GM23338 (cell line): ENCODE measurements around the gene ANP32D. TPM values are rescaled to one million over a fixed set of nuclear protein-coding genes. Genes with fewer than 3 reads are reported as not detected.

ENCODE experiments used
- ATAC-seq: fragments of 200-7000 bp; cut with Tn5 transposase; 3 replicates; pipeline ENCODE4 v1.9.1; 2020
- DNase-seq: peaks from one replicate; pipeline ENCODE4 v3.0.0-alpha.2; 2015; ENCODE audit warnings: low spot score
- H2AFZ ChIP-seq: fragments of 200-600 bp; sonication (generic); 2 replicates; pipeline ENCODE4 v1.8.0; 2016; ENCODE audit warnings: antibody characterized with exemption, mild to moderate bottlenecking, moderate library complexity
- H3F3A ChIP-seq: fragments of 200-600 bp; sonication (generic); replicated peaks from 2 replicates; pipeline ENCODE4 v1.8.0; 2017; ENCODE audit warnings: antibody characterized with exemption, mixed run types, low read depth
- H3K27ac ChIP-seq: fragments of 200-600 bp; sonication (generic); 2 replicates; pipeline ENCODE4 v1.6.1; 2016; ENCODE audit warnings: low read depth
- H3K27me3 ChIP-seq: fragments of 200-600 bp; sonication (generic); 2 replicates; pipeline ENCODE4 v1.8.0; 2016; ENCODE audit warnings: mild to moderate bottlenecking, mixed run types, moderate library complexity; ENCODE audit not compliant: insufficient read depth
- H3K36me3 ChIP-seq: fragments of 200-600 bp; sonication (generic); 2 replicates; pipeline ENCODE4 v1.8.0; 2016; ENCODE audit warnings: mild to moderate bottlenecking; ENCODE audit not compliant: insufficient read depth
- H3K4me1 ChIP-seq: fragments of 200-600 bp; sonication (generic); 2 replicates; pipeline ENCODE4 v1.8.0; 2016; ENCODE audit warnings: mild to moderate bottlenecking, moderate library complexity; ENCODE audit not compliant: insufficient read depth
- H3K4me2 ChIP-seq: fragments of 200-600 bp; sonication (generic); 2 replicates; pipeline ENCODE4 v1.7.1; 2017; ENCODE audit warnings: mixed run types
- H3K4me3 ChIP-seq: fragments of 200-600 bp; sonication (generic); 2 replicates; pipeline ENCODE4 v1.6.1; 2016; ENCODE audit warnings: mixed run types
- H3K79me2 ChIP-seq: fragments of 200-600 bp; sonication (generic); replicated peaks from 2 replicates; pipeline ENCODE4 v1.8.0; 2017; ENCODE audit warnings: mild to moderate bottlenecking; ENCODE audit not compliant: insufficient read depth
- H3K9me2 ChIP-seq: fragments of 200-600 bp; sonication (generic); 2 replicates; pipeline ENCODE4 v1.8.0; 2017; ENCODE audit not compliant: insufficient read depth
- H4K20me1 ChIP-seq: fragments of 200-600 bp; sonication (generic); replicated peaks from 2 replicates; pipeline ENCODE4 v1.8.0; 2017; ENCODE audit warnings: mild to moderate bottlenecking; ENCODE audit not compliant: insufficient read depth
- H3K27ac Mint-ChIP-seq: 2 replicates; pipeline ENCODE4 v1.8.0; 2020; ENCODE audit warnings: inconsistent platforms, mild to moderate bottlenecking, moderate library complexity, mixed read lengths
- H3K27me3 Mint-ChIP-seq: 3 replicates; pipeline ENCODE4 v1.8.0; 2022; ENCODE audit warnings: low read depth, mild to moderate bottlenecking, moderate library complexity, mixed read lengths, inconsistent platforms; ENCODE audit not compliant: insufficient read depth, poor library complexity
- H3K36me3 Mint-ChIP-seq: 3 replicates; pipeline ENCODE4 v1.8.0; 2021; ENCODE audit warnings: low read depth, mild to moderate bottlenecking, inconsistent platforms, moderate library complexity, mixed read lengths
- H3K4me1 Mint-ChIP-seq: 3 replicates; pipeline ENCODE4 v1.8.0; 2020; ENCODE audit warnings: mild to moderate bottlenecking, inconsistent platforms, mixed read lengths
- H3K4me3 Mint-ChIP-seq: 3 replicates; pipeline ENCODE4 v1.8.0; 2021; ENCODE audit warnings: moderate library complexity, mild to moderate bottlenecking, inconsistent platforms, mixed read lengths
- H3K9me3 Mint-ChIP-seq: 3 replicates; pipeline ENCODE4 v1.8.0; 2020; ENCODE audit warnings: moderate library complexity, mild to moderate bottlenecking, inconsistent platforms, mixed read lengths
- CREB1 ChIP-seq: fragments of 250-450 bp; sonication (Bioruptor Pico); IDR thresholded peaks from 2 replicates; pipeline ENCODE4 v1.5.0; 2020; ENCODE audit warnings: low read depth, mild to moderate bottlenecking, moderate library complexity
- CTCF ChIP-seq, 2 experiments: fragments of 200-600 bp in 1 of 2; sonication (generic) in 1 of 2; conservative IDR thresholded peaks; 2 replicates each; pipeline versions ENCODE4 v1.5.1 to v1.6.1; 2016 to 2017; ENCODE audit warnings: antibody characterized with exemption in 2 of 2, low read depth in 2 of 2, mild to moderate bottlenecking in 2 of 2, moderate library complexity in 1 of 2
- ETS1 ChIP-seq: IDR thresholded peaks from 2 replicates; pipeline ENCODE4 v1.6.1; 2016; ENCODE audit warnings: antibody characterized with exemption
- EZH2 ChIP-seq: fragments of 200-600 bp; sonication (generic); IDR thresholded peaks from one replicate; pipeline ENCODE4 v1.8.0; 2017; ENCODE audit warnings: antibody characterized with exemption, mild to moderate bottlenecking, low read depth; ENCODE audit not compliant: unreplicated experiment
- EZH2phosphoT487 ChIP-seq: fragments of 200-600 bp; sonication (generic); IDR thresholded peaks from one replicate; pipeline ENCODE4 v1.8.1; 2018; ENCODE audit warnings: antibody characterized with exemption; ENCODE audit not compliant: unreplicated experiment
- JUNB ChIP-seq: IDR thresholded peaks from one replicate; pipeline ENCODE4 v1.6.1; 2016; ENCODE audit warnings: antibody characterized with exemption; ENCODE audit not compliant: unreplicated experiment
- NANOG ChIP-seq: IDR thresholded peaks from 2 replicates; pipeline ENCODE4 v1.6.1; 2016; ENCODE audit warnings: antibody characterized with exemption, borderline replicate concordance
- POLR2AphosphoS5 ChIP-seq: IDR thresholded peaks from 2 replicates; pipeline ENCODE4 v1.6.1; 2016; ENCODE audit warnings: antibody characterized with exemption, low read depth
- REST ChIP-seq: IDR thresholded peaks from one replicate; pipeline ENCODE4 v1.6.1; 2018; ENCODE audit warnings: antibody characterized with exemption; ENCODE audit not compliant: unreplicated experiment
- STAT1 ChIP-seq: IDR thresholded peaks from one replicate; pipeline ENCODE4 v1.6.1; 2016; ENCODE audit warnings: antibody characterized with exemption; ENCODE audit not compliant: unreplicated experiment
- ZNF114 ChIP-seq: fragments of 250-450 bp; sonication (Bioruptor Pico); IDR thresholded peaks from 2 replicates; pipeline ENCODE4 v1.5.0; 2020; ENCODE audit warnings: mild to moderate bottlenecking, moderate library complexity
- ZNF331 ChIP-seq: fragments of 250-450 bp; sonication (Bioruptor Pico); IDR thresholded peaks from 2 replicates; pipeline ENCODE4 v1.5.0; 2020; ENCODE audit warnings: low read depth, mild to moderate bottlenecking, moderate library complexity
- ZNF462 ChIP-seq: fragments of 250-450 bp; sonication (Bioruptor Pico); IDR thresholded peaks from 2 replicates; pipeline ENCODE4 v1.5.0; 2020; ENCODE audit warnings: mild to moderate bottlenecking, moderate library complexity
- polyA plus RNA-seq: library from polyadenylated mRNA; unstranded; fragments of >200 nt; fragmentation: Nextera tagmentation; extraction: Ambion mirVana; gene quantifications from 2 replicates; pipeline ENCODE4 v1.2.1, GENCODE V29; 2016
- total RNA-seq: library from RNA; depleted of rRNA; stranded (reverse); fragments of >200 nt; shearing (Covaris generic); gene quantifications from 2 replicates; pipeline ENCODE4 v1.2.3, GENCODE V29; 2014

The ANP32D gene
- total and polyA plus RNA-seq, 2 experiments from 2014 or later, result not detected

- H3K79me2 ChIP-seq, result no peaks in the 10 kb centered on the region
- peaks cover 45% of the 10 kb centered on the region for H3K27me3 ChIP-seq
- H3F3A ChIP-seq, result no peaks in the 10 kb centered on the region
- TF ChIP-seq REST, result no peak
- no peak for TF ChIP-seq JUNB
- no peak for TF ChIP-seq ZNF462 (CRISPR knock-in tag)
- no peak for TF ChIP-seq POLR2AphosphoS5
- TF ChIP-seq EZH2, result no peak
- no peak for TF ChIP-seq ZNF331 (CRISPR knock-in tag)
- TF ChIP-seq STAT1, result no peak
- no peak for TF ChIP-seq CREB1
- no peak for TF ChIP-seq CTCF (conservative IDR thresholded peaks at IDR 0.05; ENCODE audit: low read depth in 2 of 2)
- no peak for TF ChIP-seq ETS1
- no peak for TF ChIP-seq ZNF114 (CRISPR knock-in tag)
- no peak for TF ChIP-seq EZH2phosphoT487
- TF ChIP-seq NANOG, result no peak
- Mint-ChIP-seq H3K9me3 (peaks cover 6% of the 10 kb centered on the region; the same call in 2 of the 3 replicates), H3K36me3 (no peaks in the 10 kb centered on the region), H3K27ac (no peak overlapping the region), H3K27me3 (peaks cover 6% of the 10 kb centered on the region), H3K4me3 (no peak overlapping the region), H3K4me1 (peaks cover 14% of the 10 kb centered on the region)
- H4K20me1 ChIP-seq, result no peaks in the 10 kb centered on the region
- H3K4me2 ChIP-seq, result no peak overlapping the region
- no peak overlapping the region for H3K27ac ChIP-seq
- H3K4me3 ChIP-seq, result no peak overlapping the region
- ATAC-seq, result no peak
- H2AFZ ChIP-seq, result no peak overlapping the region
- no peak for DNase-seq
- peaks cover 2% of the 10 kb centered on the region; the same call in 1 of the 2 replicates for H3K4me1 ChIP-seq
- no peaks in the 10 kb centered on the region for H3K36me3 ChIP-seq
- H3K9me2 ChIP-seq, result 0 out of 2 replicates have a peak, but pooled peaks cover 7% of the 10 kb centered on the region
These were observed 47.7 kb upstream of the ANP32D start for GRCh38 chr12:48424644-48425043.
